ENCODE results near the gene MVD.

DNA sequence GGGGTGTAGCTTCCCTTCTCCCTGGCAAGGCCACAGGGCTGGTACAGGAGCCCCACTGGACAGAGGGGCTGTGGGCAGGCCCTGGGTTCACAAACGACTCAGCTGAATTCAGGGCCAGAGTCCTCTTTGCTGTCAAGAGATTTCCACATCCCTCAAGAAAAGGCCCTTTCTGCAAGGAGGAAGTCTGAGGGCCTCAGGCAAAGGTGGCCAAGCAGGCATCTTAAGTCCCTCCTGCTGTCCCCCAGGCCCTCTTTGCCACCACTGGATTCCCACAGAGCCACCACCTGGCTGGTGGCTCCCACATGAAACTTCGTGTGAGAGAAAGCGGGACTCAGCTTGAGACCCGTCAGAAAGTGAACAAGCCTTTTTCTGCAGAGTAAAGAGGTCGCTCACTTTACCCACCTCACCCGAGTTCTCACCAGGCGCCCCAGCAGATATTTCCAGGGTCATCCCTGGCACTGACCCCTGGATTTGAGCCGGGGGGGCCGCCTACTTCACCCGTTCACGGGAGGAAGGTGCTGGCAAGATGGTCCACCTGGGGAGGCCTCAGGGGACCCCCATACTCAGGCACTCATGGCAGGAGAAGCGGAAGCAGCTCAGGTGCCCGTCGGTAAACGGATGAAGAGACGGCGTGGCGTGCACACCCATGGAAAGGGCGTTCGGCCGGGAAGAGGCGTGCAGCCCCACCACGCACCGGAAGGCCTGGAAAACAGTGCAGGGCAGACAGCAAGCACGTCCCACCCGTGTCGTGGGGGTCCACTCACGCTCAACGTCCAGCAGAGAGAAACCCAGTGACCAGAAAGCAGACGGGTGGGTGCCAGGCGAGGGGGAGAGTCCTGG is 39.7 kb upstream of the MVD start:
- TF ChIP-seq RAD21 (IDR thresholded peaks at IDR 0.05; ENCODE audit: low read length) = no peak
- TF ChIP-seq, protein P1, sequence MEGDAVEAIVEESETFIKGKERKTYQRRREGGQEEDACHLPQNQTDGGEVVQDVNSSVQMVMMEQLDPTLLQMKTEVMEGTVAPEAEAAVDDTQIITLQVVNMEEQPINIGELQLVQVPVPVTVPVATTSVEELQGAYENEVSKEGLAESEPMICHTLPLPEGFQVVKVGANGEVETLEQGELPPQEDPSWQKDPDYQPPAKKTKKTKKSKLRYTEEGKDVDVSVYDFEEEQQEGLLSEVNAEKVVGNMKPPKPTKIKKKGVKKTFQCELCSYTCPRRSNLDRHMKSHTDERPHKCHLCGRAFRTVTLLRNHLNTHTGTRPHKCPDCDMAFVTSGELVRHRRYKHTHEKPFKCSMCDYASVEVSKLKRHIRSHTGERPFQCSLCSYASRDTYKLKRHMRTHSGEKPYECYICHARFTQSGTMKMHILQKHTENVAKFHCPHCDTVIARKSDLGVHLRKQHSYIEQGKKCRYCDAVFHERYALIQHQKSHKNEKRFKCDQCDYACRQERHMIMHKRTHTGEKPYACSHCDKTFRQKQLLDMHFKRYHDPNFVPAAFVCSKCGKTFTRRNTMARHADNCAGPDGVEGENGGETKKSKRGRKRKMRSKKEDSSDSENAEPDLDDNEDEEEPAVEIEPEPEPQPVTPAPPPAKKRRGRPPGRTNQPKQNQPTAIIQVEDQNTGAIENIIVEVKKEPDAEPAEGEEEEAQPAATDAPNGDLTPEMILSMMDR (conservative IDR thresholded peaks at IDR 0.05; ENCODE audit: low read depth, low read length) = no peak
- TF ChIP-seq, protein P2, sequence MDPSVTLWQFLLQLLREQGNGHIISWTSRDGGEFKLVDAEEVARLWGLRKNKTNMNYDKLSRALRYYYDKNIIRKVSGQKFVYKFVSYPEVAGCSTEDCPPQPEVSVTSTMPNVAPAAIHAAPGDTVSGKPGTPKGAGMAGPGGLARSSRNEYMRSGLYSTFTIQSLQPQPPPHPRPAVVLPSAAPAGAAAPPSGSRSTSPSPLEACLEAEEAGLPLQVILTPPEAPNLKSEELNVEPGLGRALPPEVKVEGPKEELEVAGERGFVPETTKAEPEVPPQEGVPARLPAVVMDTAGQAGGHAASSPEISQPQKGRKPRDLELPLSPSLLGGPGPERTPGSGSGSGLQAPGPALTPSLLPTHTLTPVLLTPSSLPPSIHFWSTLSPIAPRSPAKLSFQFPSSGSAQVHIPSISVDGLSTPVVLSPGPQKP (IDR thresholded peaks at IDR 0.05; ENCODE audit: borderline replicate concordance, low read depth, low read length) = no peak
- TF ChIP-seq POLR2A (IDR thresholded peaks at IDR 0.05; ENCODE audit: low read depth, low read length) = no peak
- TF ChIP-seq MAFK (IDR thresholded peaks at IDR 0.05; ENCODE audit: low read depth, low read length) = no peak
- no peak for TF ChIP-seq RFX5 (IDR thresholded peaks at IDR 0.05; ENCODE audit: low read depth, low read length)
